NCI-H510A treated with DMSO at 0.1 percent for 48 hours (cell line): Measurements from ENCODE around the gene KIAA0040.
"Not testable (repeated sequence)": the region's sequence is repeated elsewhere in the genome, so short reads cannot be mapped to it uniquely, and the experiment has no call there.

ENCODE experiments used
- DNase-seq: peaks from one replicate; lab custom pipeline; 2025; lab: John Stamatoyannopoulos, UW

The KIAA0040 gene

DNA sequence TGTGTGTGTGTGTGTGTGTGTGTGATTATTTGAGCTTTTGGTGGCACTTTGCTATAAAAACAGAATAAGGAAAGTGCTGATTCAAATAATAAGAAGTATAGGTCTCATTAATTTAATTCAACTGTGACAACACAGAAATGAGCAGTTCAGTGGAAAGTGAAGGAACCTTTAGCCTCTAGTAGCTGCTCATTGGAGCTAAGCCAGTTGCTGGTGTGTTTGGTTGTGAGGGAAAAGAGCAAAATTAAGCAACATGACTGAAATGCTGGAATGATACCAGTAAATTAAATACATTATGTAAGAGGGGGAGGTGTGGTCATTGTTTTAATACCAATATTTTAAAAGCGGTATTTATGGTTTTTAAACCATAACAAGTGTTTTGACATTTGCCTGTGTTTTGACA lies 55.2 kb downstream of the KIAA0040 start:
- no peak for DNase-seq

DNA sequence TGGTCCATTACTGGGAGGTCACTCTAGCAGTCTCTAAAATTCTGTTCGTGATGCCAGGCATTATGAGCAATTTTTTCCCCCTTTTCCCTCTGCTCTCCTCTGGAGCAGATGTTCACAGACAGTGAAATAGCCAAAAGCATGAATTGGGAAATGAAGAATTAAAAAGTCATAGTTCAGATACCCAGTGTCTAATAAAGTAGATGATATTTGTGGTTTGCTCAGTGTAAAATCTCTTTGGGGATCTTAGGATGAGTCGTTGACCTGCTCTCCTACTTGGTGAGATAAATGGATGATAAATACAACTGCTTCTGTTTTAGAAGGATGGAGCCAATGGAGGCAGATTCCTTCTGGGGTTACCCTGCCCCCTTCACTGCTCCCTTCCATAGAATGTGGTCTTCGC lies 56.3 kb downstream of the KIAA0040 start:
- no peak for DNase-seq

DNA sequence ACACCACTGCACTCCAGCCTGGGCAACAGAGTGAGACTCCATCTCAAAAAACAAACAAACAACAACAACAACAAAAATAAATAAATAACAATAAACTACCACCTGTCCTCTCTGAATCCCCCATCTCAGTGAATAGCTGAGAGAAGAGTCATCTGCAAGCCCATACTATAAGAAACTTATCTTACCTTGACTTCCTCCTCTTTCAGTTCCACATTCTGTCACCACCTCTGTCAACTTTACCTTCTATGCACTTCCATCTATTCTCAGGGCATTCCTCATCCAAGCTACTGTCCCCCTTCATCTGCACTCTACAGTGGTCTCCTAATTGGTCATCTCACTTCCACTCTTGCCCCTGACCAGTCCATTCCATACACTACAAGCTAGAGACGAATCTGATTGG lies 58.1 kb downstream of the KIAA0040 start:
- no peak for DNase-seq

DNA sequence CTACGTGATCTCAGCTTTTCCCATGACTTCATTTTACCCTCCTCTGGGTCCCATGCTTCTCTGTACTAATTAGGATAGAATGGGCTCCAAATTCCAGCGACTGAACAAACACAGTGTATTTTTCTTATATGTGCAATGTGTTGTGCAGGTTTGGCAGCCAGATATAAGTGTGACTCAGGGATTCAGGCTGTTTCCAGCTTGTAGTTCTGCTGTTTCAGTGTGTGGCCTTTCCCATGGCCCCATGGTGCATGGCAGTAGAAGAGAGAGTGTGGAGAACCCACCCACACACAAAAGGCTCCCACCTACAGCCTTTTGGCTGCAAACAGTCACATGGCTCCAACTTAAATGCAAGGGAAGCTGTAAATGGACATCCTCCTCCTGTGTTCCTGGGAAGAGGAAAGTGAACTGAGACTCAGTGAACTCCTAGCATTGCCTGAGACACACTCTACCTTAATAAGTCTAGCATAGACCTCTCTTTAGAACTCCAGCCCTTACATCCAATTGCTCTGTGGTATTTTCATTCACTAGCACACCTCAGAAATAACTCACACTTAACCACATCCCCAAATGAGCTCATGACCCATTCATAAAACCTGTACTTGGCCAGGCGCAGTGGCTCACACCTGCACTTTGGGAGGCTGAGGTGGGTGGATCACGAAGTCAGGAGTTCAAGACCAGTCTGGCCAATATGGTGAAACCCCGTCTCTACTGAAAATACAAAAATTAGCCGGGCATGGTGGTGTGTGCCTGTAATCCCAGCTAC lies 58.7 kb downstream of the KIAA0040 start:
- DNase-seq, result no peak

DNA sequence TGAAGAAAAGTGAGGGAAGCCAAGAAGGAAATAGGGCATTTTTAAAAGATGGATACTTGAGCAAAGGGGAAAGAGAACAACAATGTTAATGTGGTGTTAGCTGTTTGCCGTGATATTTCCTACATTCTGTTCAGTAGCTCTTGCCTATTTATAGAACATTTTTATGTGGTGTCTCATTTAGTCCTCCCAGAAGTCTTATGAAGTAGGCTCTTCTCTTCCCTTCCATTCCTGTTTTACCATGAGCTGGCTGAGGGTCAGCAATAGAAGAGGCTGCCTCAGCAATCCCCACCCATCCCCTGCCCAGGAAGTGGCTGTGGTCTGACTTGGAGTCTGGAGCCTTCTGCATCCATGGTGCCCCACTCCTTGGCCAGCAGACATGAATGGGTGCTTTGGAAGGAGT lies 60.1 kb downstream of the KIAA0040 start:
- DNase-seq, result no peak

DNA sequence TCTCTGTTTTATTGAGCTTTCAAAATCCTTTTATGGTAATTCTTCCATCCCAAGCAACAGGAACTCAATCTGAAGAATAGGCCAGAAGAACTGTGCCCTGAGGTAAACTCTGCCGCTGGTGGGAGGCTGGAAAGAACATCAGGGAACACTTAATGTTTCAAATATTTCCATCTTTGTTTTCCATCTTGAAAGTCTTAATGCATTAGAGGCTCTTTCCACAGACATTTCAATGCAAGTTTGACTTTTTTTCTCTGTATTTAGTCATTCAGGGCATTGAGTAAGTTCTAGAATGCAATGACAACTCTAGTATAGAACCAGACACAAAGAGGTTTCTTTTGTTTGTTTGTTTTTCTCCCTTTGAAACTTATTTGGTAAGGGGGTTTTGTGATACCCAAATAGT lies 61.5 kb downstream of the KIAA0040 start:
- DNase-seq, result no peak

DNA sequence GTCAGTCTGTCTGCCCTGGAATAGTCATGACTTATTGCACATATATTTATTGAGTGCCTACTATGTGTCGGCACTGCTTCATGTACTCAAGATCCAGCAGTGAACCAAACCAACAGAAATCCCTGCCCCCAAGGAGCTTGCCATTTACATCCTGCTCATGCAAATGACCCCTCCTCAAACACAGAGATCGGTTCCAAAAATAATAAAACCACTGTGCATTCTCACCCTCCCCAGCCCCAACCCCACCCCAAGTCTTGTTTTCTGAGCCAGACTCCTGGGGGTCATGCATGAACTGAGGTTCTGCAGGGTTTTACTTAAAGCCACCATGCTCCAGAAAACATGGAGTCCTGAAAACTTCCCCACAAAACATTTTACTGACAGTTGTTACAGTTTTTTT lies 61.9 kb downstream of the KIAA0040 start:
- no peak for DNase-seq

DNA sequence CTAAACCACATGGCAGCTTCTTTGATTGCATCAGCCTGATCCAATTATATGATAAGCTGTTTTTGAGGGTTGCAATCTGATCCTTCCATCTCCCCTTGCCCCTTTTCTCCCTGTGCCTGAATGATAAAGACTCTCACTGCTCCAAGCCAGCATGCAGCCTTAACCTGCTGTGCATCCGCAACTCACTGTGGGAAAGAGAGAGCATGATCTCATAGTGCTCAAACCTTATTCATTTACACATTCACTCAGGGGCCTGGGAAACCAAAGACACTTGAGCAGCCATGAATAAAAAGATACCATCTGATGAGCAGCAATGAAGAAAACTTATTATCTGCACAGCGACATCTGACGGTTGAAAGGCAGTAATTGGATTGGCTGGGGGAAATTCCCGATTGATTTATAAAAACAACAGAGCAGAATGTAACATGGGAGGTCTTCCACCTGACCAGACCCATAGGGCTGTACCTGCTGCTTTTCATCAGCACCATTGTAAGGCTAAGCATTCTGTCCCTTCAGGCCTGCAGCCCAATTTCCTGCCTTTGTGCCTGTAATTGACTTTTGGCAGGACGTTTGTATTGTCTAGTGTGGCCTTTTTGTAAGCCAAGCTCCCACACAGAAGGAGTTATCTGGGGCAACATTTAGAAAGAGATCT lies 62.5 kb downstream of the KIAA0040 start:
- DNase-seq, result no peak

DNA sequence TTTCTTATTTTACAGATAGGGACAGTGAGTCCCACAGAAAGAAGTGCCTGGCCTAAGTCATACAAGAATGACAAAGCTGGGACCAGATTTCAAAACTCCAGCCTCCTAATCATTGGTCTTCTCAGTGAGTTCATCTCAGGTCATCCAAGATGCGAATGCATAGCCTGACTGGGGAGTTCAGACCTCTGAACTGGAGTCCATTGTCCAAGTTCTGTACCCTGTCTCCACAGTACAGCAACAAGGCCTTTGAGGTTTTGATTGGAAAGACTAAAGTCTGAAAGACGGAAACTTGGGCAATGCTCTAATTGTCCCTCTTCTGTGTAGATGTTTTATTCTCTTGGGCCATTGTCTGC lies 63.0 kb downstream of the KIAA0040 start:
- no peak for DNase-seq

DNA sequence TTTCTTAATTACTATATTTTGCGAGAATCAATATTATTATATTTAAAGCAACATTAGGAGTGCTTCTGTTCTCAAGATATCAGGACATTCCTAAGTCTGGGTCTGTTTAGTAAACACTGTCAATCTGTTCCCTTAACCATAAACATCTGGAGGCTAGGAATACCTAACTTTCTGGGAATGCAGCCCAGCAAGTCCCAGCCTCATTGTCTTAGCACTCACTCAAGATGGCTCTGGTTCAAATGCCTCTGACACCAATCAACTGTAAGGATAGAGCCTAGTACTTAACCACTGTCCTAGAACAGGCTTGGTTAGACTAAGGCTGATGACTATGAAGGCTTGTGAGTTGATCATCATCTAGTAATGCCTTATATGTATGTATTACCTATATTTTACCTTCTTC lies 63.4 kb downstream of the KIAA0040 start:
- DNase-seq, result no peak

DNA sequence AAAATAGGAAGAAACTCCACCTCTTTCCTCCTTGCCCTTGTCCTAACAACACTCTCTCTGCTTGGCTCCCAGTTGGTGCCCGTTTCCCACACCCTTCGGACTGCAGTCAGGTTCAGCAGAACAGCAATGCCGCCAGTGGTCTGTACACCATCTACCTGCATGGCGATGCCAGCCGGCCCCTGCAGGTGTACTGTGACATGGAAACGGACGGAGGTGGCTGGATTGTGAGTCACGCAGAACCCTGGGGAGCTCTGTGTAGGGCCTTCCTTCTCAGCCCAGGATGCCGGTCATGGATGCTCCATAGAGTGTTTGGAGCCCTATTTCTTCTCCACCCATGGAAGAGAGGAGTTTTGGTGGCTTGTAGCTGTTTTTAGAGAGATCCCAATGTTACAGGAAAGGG lies 64.1 kb downstream of the KIAA0040 start:
- no peak for DNase-seq

DNA sequence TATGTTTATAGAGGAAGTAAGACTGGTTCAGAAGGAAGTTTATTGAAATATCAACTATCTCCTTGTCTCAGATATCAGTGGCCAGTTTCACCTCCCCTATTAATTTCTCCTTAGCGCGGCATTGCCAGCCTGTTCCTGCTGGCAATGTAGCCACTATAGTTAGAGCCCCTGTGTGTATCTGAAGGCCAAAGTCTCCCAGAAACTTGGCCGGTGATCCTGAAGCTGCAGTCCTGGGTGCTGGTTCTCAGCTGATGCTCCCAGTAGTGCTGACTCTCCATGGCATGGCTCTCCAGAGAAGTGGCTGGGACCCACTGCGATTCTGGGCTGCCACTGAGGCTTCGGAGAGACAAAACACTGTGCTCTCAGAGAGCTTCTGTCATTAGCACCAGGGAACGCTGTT lies 65.0 kb downstream of the KIAA0040 start:
- no peak for DNase-seq

DNA sequence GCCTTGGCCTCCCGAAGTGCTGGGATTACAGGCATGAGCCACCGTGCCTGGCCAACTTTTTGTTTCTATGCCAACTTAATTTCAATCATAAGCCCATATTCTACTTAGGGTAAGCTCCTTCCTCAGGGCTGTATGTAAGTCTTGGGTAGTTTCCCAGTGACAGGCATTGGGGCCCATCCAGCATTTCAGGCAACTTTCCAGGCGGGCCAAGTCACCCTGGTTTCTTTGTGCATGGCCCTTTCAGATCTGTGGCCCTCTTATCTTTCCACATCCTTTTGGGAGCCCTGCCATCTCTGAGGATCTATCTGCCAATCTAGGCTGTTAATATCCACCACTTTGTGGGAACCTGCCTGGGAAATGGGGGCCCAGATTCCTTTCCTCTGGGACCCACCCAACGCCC lies 66.2 kb downstream of the KIAA0040 start:
- no peak for DNase-seq

DNA sequence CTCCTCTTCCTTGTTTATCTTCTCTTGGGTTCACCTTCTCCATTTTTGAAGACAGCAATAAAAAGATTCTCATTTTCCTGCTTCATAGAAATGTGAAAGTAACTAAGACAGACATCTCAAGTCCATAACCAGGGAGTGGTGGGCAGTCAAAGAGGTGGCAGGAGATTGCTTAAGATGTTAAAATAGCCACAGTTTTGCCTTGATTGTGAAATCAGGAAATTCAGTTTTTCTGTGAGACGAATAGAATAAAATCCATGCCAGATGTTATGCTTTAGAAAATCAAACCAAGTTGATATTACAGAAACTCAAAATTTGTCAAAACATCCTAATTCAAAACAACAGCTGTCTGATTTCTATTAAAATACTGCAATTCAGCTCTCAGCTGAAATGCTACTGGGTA lies 67.7 kb downstream of the KIAA0040 start:
- no peak for DNase-seq

DNA sequence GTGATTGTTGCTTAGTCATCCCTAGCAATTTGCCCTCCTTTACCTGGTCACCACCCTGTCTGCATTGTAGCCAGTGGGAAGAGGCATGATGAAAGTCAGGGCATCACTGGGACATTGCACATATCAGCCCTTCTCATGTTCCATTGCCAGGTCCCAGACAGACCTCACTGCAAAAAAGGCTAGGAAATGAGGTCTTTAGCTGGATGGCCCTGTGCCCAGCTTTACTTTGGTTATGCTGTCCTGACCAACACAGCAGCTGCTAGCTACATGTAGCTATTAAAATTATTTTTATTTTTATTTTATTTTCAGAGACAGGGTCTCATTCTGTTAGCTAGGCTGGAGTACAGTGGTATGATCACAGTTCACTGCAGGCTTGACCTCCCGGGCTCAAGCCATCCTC lies 72.1 kb downstream of the KIAA0040 start:
- no peak for DNase-seq

DNA sequence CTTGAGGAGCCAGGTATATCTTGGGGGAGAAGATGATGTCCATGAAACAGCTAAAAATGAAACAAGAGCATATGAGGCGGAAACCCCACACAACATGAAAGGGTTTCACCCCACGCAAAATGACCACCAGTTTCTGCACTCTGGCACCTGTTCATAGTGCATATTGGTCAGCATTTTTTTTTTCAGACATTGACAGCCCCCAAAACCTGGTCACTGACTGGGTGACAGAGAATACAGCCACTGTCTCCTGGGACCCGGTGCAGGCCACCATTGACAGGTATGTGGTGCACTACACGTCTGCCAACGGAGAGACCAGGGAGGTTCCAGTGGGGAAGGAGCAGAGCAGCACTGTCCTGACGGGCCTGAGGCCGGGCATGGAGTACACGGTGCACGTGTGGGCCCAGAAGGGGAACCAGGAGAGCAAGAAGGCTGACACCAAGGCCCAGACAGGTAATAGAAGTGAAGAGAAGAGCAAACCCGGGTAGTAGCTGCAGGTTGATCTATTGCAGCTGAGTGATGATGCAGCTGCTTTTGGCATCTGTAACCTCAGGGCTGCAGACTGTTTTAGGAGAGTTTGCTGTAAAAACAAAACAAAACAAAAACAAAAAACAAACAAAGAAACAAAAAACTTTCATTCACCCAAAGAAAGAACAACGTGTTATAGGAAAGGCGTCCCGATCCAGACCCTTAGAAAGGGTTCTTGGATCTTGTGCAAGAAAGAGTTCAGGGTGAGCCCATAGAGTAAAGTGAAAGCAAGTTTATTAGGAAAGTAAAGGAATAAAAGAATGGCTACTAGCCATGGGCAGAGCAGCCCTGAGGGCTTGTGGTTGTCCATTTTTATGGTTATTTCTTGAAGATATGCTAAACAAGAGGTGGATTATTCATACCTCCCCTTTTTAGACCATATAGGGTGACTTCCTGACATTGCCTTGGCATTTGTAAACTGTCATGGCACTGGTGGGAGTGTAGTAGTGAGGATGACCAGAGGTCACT lies 73.9 kb downstream of the KIAA0040 start:
- no peak for DNase-seq

DNA sequence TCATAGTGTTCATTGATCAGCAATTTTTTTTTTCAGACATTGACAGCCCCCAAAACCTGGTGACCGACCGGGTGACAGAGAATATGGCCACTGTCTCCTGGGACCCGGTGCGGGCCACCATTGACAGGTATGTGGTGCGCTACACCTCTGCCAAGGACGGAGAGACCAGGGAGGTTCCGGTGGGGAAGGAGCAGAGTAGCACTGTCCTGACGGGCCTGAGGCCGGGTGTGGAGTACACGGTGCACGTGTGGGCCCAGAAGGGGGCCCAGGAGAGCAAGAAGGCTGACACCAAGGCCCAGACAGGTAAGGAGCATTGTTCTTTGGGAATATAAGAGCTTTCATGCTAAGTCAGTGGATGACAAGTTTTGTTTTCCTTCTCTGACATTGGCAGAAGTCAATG lies 75.7 kb downstream of the KIAA0040 start:
- DNase-seq, result no peak

DNA sequence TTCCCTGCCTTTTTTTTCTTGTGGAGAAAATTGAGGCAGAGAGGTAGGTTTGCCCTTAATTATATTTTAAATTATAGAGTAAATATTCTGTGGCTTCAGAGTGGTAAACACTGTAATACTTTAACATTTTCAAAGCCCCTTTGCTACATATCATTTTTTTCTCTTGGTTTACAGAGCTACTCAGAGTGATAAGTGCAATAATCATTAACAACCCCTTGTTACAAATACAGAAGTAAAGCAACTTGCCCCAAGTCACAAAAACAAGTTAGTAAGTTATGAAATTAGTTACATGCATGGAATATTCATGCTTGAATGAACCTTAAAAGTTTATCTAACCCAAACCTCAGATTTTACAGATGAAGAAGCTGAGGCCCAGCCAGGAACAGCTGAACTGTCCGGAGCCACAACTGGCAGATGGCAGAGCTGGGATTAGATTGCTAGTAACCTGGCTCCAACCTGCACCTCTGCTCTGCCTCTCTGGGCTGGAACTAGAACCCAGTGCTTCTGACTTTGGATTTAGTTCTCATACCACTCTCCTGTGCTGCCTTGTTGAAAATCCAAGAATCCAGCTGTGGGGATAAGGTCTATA lies 76.3 kb downstream of the KIAA0040 start:
- DNase-seq, result no peak

DNA sequence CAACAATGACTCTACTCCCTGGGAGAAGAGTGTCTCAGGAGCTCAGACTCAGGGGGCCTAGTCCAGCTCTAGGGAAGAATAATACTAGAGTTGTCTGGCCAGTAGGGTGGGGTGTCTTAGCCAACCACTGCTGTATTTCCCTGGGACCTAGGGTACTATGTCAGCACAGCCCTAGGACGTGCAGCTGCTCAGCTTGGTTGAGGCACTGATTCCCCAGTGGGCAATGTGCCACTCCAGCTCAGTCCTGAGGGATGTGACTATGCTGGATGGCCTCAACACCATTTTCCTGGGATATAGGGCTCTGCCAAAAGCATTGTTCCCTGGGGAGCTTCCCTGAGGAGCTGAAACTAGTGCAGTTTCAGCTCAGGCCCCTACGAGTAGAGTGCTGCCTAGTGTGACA lies 77.6 kb downstream of the KIAA0040 start:
- DNase-seq, result no peak

DNA sequence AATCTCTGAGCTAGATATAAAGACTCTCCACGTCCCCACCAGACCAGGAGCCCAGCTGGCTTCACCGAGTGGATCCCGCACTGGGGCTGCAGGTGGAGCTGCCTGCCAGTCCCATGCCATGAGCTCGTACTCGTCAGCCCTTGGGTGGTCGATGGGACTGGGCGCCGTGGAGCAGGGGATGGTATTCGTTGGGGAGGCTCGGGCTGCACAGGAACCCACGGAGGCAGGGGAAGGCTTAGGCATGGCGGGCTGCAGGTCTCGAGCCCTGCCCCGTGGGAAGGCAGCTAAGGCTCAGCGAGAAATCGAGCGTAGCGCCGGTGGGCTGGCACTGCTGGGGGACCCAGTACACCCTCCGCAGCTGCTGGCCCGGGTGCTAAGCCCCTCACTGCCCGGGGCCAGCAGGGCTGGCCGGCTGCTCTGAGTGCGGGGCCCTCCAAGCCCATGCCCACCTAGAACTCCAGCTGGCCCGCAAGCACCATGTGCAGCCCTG lies 84.2 kb downstream of the KIAA0040 start:
- not testable (repeated sequence) for DNase-seq
